GM12864 (cell line): Measurements from ENCODE around the gene HIP1R.

Source experiments
- DNase-seq: peaks from one replicate; pipeline ENCODE4 v3.0.0-alpha.2; 2011; ENCODE audit warnings: low read depth
- H3K4me3 ChIP-seq: 2 replicates; pipeline ENCODE4 v1.5.1; 2011; ENCODE audit warnings: mild to moderate bottlenecking, low read depth, low read length, control low read depth
- TF ChIP-seq, protein P1 (sequence below): IDR thresholded peaks from 2 replicates; pipeline ENCODE4 v1.5.1; 2011; ENCODE audit warnings: low read depth, mild to moderate bottlenecking, moderate library complexity, low read length, control low read depth, inconsistent platforms; ENCODE audit errors: missing control alignments

The HIP1R gene, protein sequence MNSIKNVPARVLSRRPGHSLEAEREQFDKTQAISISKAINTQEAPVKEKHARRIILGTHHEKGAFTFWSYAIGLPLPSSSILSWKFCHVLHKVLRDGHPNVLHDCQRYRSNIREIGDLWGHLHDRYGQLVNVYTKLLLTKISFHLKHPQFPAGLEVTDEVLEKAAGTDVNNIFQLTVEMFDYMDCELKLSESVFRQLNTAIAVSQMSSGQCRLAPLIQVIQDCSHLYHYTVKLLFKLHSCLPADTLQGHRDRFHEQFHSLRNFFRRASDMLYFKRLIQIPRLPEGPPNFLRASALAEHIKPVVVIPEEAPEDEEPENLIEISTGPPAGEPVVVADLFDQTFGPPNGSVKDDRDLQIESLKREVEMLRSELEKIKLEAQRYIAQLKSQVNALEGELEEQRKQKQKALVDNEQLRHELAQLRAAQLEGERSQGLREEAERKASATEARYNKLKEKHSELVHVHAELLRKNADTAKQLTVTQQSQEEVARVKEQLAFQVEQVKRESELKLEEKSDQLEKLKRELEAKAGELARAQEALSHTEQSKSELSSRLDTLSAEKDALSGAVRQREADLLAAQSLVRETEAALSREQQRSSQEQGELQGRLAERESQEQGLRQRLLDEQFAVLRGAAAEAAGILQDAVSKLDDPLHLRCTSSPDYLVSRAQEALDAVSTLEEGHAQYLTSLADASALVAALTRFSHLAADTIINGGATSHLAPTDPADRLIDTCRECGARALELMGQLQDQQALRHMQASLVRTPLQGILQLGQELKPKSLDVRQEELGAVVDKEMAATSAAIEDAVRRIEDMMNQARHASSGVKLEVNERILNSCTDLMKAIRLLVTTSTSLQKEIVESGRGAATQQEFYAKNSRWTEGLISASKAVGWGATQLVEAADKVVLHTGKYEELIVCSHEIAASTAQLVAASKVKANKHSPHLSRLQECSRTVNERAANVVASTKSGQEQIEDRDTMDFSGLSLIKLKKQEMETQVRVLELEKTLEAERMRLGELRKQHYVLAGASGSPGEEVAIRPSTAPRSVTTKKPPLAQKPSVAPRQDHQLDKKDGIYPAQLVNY

DNA sequence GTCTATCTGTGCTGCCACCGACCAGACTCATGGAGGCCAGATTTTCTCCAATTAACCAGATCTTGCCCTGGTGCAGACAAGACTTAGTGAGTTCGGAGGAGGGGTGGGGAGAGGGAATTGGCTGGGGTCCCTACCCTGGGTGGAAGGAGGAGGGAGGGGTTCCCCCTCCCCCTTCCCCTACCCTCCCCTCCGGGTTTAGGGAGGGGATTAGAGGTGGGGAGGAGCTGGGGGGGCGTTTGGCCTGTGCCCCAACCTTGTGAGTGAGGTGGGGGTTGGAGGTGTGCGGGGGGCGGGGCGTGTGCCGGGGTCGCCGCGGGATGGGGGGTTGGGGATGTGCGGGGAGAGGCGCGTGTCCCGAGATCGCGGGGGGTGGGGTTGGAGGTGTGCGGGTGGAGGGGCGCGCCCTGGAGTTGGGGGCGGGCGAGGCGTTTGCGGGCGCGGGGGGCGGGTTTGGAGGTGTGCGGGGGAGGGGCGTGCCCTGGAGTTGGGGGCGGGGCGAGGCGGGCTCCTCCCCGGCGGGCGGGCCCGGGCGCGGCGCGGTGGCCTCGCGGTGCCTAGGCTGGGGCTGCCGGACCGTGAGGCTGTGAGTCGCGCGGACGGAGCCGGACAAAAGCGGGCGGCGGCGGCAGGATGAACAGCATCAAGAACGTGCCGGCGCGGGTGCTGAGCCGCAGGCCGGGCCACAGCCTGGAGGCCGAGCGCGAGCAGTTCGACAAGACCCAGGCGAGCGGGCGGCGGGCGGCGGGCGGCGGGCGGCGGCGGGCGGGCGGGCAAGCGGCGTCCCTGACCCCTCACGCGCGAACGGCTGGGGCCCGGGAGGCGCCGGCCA is at the start of gene HIP1R:
Gene HIP1R, plus strand, starts transcription at position 537 of the 829 bp plus-strand sequence. Its CDS starts 94 bp downstream, at position 631.
- TF ChIP-seq, protein P1, sequence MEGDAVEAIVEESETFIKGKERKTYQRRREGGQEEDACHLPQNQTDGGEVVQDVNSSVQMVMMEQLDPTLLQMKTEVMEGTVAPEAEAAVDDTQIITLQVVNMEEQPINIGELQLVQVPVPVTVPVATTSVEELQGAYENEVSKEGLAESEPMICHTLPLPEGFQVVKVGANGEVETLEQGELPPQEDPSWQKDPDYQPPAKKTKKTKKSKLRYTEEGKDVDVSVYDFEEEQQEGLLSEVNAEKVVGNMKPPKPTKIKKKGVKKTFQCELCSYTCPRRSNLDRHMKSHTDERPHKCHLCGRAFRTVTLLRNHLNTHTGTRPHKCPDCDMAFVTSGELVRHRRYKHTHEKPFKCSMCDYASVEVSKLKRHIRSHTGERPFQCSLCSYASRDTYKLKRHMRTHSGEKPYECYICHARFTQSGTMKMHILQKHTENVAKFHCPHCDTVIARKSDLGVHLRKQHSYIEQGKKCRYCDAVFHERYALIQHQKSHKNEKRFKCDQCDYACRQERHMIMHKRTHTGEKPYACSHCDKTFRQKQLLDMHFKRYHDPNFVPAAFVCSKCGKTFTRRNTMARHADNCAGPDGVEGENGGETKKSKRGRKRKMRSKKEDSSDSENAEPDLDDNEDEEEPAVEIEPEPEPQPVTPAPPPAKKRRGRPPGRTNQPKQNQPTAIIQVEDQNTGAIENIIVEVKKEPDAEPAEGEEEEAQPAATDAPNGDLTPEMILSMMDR = no peak
- no peak for DNase-seq
- peak within 1 kb of the TSS; percentile 69 for H3K4me3 ChIP-seq

DNA sequence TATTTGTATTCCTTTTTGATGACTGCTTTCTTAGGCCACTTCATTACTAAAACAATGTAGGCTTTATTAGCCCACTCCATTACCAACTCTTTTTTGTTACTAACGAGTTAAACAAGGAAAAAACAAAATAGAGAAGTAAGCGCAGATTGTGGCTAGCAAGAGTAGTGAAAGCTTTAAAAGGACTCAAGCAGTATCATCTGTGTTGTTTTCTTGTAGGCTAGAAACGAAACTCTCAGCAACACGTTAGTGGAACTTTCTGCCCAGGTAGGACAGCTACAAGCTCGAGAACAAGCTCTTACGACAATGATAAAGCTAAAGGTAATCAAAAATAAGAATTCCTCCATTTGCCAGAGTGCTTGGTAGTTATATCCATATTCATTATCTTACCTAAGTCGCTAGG is 49.8 kb upstream of the HIP1R start:
- TF ChIP-seq, protein P1 = no peak
- peak; percentile 31 for DNase-seq
- no peak overlapping the region for H3K4me3 ChIP-seq

DNA sequence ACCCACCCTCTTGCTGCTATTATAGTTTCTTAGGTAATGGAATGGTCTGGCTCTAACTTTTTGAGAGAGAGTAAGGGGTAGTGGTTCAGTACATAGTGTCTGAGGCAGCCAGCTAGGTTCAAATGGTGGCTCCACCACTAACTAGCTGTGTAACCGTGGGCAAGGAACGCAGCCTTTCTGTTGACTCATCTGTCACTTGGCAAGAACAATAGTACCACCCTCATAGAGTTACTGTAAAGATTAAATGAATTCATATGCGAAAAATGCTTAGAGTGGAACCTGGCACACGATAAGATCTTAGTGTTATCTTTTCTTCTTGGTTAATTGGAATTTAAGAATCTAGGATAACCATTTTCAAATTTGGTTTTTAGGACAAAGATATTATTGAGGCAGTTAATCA is 46.9 kb upstream of the HIP1R start:
- no peak overlapping the region for H3K4me3 ChIP-seq
- TF ChIP-seq, protein P1 = no peak
- no peak for DNase-seq

DNA sequence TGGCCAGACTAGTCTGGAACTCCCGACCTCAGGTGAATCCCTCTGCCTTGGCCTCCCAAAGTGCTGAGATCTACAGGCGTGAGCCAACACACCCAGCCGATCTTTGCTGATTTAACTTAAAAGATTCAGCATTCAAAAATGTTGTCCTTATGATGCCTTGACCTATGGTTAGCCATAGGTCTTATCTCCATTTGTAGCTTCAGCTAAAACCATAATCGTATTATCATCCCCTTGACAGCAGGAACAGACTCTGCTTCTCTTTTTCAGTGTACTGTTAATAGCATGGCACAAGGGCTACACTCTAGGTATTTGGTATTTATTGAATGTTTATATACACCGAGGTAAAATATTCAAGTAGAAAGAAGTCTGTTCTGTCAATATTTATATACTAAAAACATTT is 45.6 kb upstream of the HIP1R start:
- no peak for DNase-seq
- TF ChIP-seq, protein P1 = no peak
- no peak overlapping the region for H3K4me3 ChIP-seq

DNA sequence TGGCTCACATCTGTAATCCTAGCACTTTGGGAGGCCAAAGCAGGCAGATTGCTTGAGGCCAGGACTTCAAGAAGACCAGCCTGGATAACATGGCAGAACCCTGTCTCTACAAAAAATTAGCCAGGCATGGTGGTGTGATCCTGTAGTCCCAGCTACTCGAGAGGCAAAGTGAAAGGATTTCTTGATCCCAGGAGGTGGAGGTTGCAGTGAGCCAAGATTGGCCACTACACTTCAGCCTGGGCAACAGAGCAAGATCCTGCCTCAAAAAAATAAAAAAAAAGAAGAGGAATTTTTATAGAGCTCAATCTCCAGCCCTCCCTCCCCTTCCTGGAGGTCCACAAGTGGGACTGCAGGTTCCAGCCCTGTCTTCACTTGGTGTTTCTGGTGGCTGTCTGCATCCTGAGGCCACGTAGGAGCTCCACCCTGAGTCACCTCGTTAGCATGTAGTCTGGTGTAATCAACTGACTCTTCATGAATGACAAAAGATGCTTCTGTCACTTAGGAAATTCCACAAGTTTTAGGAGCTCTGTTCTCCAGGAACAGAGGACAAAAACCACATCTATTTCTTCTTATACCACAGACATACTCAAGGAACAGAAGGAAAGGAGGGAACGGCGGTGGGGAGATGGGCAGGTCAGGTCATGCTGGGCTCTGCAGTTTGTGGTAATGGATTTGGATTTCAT is 44.7 kb upstream of the HIP1R start:
- no peak for DNase-seq
- TF ChIP-seq, protein P1 = no peak
- H3K4me3 ChIP-seq = no peak overlapping the region

DNA sequence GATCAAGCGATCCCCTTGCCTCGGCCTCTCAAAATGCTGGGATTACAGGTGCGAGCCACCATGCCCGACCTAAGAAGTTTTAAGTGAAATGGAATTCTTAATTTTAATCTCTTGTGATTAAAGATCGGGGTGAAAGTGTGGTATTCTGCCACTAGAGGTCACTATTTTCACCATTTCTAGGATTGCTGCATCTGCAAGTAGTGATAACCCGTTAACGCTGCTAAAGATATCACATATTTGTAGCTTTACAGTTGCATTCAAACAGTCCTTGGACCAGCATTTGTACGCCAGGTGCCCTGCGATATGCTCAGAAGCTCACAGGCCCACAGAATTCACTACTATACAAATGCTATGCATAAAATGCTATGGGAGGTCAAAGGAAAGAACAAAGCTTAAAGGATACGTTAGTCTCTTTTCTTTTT is 41.6 kb upstream of the HIP1R start:
- peak; percentile 33 for DNase-seq
- no peak overlapping the region for H3K4me3 ChIP-seq
- TF ChIP-seq, protein P1 = peak; percentile 66
